Gastrocnemius medialis (tissue), 4 donors: ENCODE measurements around the gene FYN.

Experiments used
- CTCF ChIP-seq, 5 experiments: fragments of 450-650 bp in 3 of 5; fragments of 200-600 bp in 2 of 5; sonication (generic) in 2 of 5; IDR thresholded peaks in 4 of 5; conservative IDR thresholded peaks in 1 of 5; 1 replicate in 4 of 5; 2 replicates in 1 of 5; pipeline ENCODE4 v1.5.1; 2016 to 2019; ENCODE audit warnings: antibody characterized with exemption in 5 of 5, mild to moderate bottlenecking in 3 of 5, moderate library complexity in 3 of 5
- POLR2A ChIP-seq, 2 donors: fragments of 450-650 bp; IDR thresholded peaks; one replicate each; pipeline ENCODE4 v1.6.1; 2017; ENCODE audit warnings: antibody characterized with exemption in 2 of 2, mild to moderate bottlenecking in 2 of 2, moderate library complexity in 2 of 2

DNA sequence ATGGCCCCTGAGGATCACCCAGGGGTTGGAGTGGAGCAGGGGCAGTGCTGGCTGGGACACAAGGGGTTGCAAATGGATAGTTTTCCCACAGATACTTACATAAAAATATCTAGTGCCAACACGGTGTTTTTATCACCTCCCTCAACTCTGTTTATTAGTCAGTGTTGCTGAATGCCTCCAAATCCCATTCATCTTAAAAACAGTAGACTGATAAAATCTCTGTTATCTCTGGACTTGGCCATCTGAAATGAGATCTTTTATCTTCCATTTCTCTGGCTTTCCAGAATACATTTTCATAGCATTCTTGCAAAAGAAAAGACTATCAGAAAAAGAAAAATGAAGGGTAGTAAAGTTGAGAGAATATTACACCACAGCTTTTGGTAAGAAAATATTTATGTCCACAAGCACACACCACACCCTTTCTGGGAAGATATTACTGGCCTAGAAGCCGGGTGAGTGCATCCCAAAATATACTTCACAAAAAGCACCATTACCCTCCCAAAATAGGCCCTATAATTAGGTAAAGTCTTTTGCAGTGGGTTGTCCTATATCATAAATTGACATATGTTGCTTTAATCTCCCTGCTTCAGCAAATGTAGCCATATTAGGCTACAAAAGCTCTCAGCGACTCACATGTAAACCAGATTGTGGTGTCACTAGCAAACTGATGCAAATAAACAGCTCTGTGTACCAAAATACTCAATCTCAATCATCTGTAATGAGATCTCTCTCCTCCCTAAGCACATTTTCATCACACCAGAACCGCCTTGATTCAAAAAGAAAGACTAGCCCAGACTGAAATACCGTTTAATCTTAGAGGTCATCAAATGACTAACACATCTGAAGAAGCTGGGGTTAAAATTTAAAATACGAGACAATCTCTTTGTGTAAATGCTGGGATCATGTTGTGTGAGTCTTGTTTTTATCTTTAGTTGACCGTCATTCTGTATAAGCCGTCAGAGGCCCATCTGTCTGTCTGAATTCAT is 96.7 kb downstream of the FYN start:
- no peak for TF ChIP-seq CTCF (IDR thresholded peaks at IDR 0.05 in 4 of 5, conservative IDR thresholded peaks at IDR 0.05 in 1 of 5)
- TF ChIP-seq POLR2A (IDR thresholded peaks at IDR 0.05) = no peak
